Sigmoid colon (tissue), 7 donors: ENCODE measurements around the gene PSG5. TPM values are rescaled to one million over a fixed set of nuclear protein-coding genes. Genes with fewer than 3 reads are reported as not detected.
"Not testable (repeated sequence)": the region's sequence is repeated elsewhere in the genome, so short reads cannot be mapped to it uniquely, and the experiment has no call there.

Experiments used
- DNase-seq: peaks from one replicate; pipeline ENCODE4 v3.0.0-alpha.2; 2019
- H3K27ac ChIP-seq, 4 donors: fragments of 200-600 bp; sonication (generic); one replicate each; pipeline ENCODE4 v1.5.1; 2016 to 2019; ENCODE audit warnings: mild to moderate bottlenecking in 1 of 4
- H3K27me3 ChIP-seq, 3 donors: fragments of 200-600 bp; sonication (generic); one replicate each; pipeline ENCODE4 v1.5.1; 2019; ENCODE audit warnings: mild to moderate bottlenecking in 1 of 3
- H3K36me3 ChIP-seq, 4 donors: fragments of 200-600 bp; sonication (generic); one replicate each; pipeline ENCODE4 v1.5.1; 2016 to 2019
- H3K4me1 ChIP-seq, 4 donors: fragments of 200-600 bp; sonication (generic); one replicate each; pipeline ENCODE4 v1.5.1; 2017 to 2019
- H3K4me3 ChIP-seq, 4 donors: fragments of 200-600 bp; sonication (generic); one replicate each; pipeline ENCODE4 v1.5.1; 2017 to 2019; ENCODE audit warnings: mild to moderate bottlenecking in 2 of 4, moderate library complexity in 1 of 4
- H3K9me3 ChIP-seq, 4 donors: fragments of 200-600 bp in 3 of 4; sonication (generic) in 3 of 4; one replicate each; pipeline versions ENCODE4 v1.5.1 to v1.6.1; 2013 to 2019
- CTCF ChIP-seq, 4 experiments: fragments of 450-650 bp in 3 of 4; fragments of 200-600 bp in 1 of 4; IDR thresholded peaks; one replicate each; pipeline ENCODE4 v1.5.1; 2016 to 2019; ENCODE audit warnings: antibody characterized with exemption in 4 of 4, mild to moderate bottlenecking in 3 of 4, moderate library complexity in 2 of 4
- EP300 ChIP-seq, 4 donors: sonication (generic); formaldehyde crosslinking; IDR thresholded peaks; one replicate each; pipeline ENCODE4 v1.6.1; 2017; ENCODE audit warnings: antibody characterized with exemption in 4 of 4
- POLR2A ChIP-seq, 2 donors: fragments of 450-650 bp; IDR thresholded peaks; one replicate each; pipeline ENCODE4 v1.6.1; 2016; ENCODE audit warnings: antibody characterized with exemption in 2 of 2, mild to moderate bottlenecking in 2 of 2, moderate library complexity in 2 of 2
- POLR2AphosphoS5 ChIP-seq, 4 donors: sonication (generic); formaldehyde crosslinking; IDR thresholded peaks; one replicate each; pipeline ENCODE4 v1.6.1; 2017; ENCODE audit warnings: antibody characterized with exemption in 4 of 4
- WGBS, 2 donors: extraction: QIAGEN DNeasy Blood & Tissue Kit; methylation state at CpG; one replicate each; pipeline ENCODE4 v1.1.7; 2013; 5-methylcytosine and 5-hydroxymethylcytosine counted together
- intact Hi-C: fragments of 100-400 bp; cut with DNase I; formaldehyde crosslinking; loops from one replicate; pipeline ENCODE4 v1.15.1; 2023
- polyA plus RNA-seq, 3 donors: library from polyadenylated mRNA; stranded (reverse); fragments of 200-250 nt; gene quantifications; one replicate each; pipeline ENCODE4 v1.2.3, GENCODE V29; 2013
- total RNA-seq, 4 donors: library from RNA; depleted of rRNA; stranded (reverse); fragments of >200 nt; gene quantifications; one replicate each; pipeline ENCODE4 v1.1.0, GENCODE V29; 2016
- donor health status: healthy with polysubstance abuse.
- donor health status: Bipolar disorder and iron deficiency.
- donor health status: healthy.

The PSG5 gene
- total and polyA plus RNA-seq, 7 donors = not detected

- H3K9me3 ChIP-seq = no peaks in the 10 kb centered on the region
- H3K36me3 ChIP-seq = no peaks in the 10 kb centered on the region
- H3K27me3 ChIP-seq = no peaks in the 10 kb centered on the region
- H3K4me1 ChIP-seq = no peaks in the 10 kb centered on the region
- intact Hi-C loops = no loop called here
- DNase-seq = no peak
- no peak overlapping the region for H3K4me3 ChIP-seq
- no peak for TF ChIP-seq CTCF (IDR thresholded peaks at IDR 0.05)
- TF ChIP-seq EP300 (IDR thresholded peaks at IDR 0.05) = no peak
- no peak for TF ChIP-seq POLR2AphosphoS5 (IDR thresholded peaks at IDR 0.05)
- no peak for TF ChIP-seq POLR2A (IDR thresholded peaks at IDR 0.05)
- H3K27ac ChIP-seq = no peak overlapping the region
- 79 to 80% methylated on average over 4 of the region's 4 CpGs for WGBS, 2 donors
These were observed 34.1 kb downstream of the PSG5 start for GRCh38 chr19:43152214-43152613.

GRCh38 chr19:43149788-43150187, 36.5 kb downstream of the PSG5 start:
- H3K4me3 ChIP-seq, H3K36me3 ChIP-seq, intact Hi-C loops, H3K9me3 ChIP-seq, H3K4me1 ChIP-seq, DNase-seq, H3K27me3 ChIP-seq, H3K27ac ChIP-seq: not testable (repeated sequence)
- WGBS, 2 donors = 75 to 78% methylated on average over 7 of the region's 7 CpGs

- no peaks in the 10 kb centered on the region for H3K36me3 ChIP-seq
- TF ChIP-seq EP300 (IDR thresholded peaks at IDR 0.05) = no peak
- TF ChIP-seq POLR2AphosphoS5 (IDR thresholded peaks at IDR 0.05) = no peak
- TF ChIP-seq CTCF (IDR thresholded peaks at IDR 0.05) = no peak
- no peak for TF ChIP-seq POLR2A (IDR thresholded peaks at IDR 0.05)
- DNase-seq = no peak
- H3K27ac ChIP-seq = no peak overlapping the region
- WGBS, 2 donors = 77 to 79% methylated on average over 1 of the region's 1 CpG
- no peaks in the 10 kb centered on the region for H3K27me3 ChIP-seq
- H3K9me3 ChIP-seq = no peaks in the 10 kb centered on the region
- no peaks in the 10 kb centered on the region for H3K4me1 ChIP-seq
- H3K4me3 ChIP-seq = no peak overlapping the region
- intact Hi-C loops = no loop called here
These were observed 38.1 kb downstream of the PSG5 start for GRCh38 chr19:43148233-43148632.

- H3K4me1 ChIP-seq, DNase-seq, H3K4me3 ChIP-seq, H3K27me3 ChIP-seq, H3K36me3 ChIP-seq, H3K9me3 ChIP-seq, intact Hi-C loops, H3K27ac ChIP-seq: not testable (repeated sequence)
- whole genome bisulfite sequencing, 2 donors = 79% methylated on average over 1 of the region's 1 CpG
These were observed 44.6 kb downstream of the PSG5 start for GRCh38 chr19:43141763-43142162.

- intact Hi-C loops = no loop called here
These were observed 53.6 kb downstream of the PSG5 start for GRCh38 chr19:43132696-43133095.

GRCh38 chr19:43131281-43131842, 55.0 kb downstream of the PSG5 start:
- 33 to 58% methylated on average over 8 of the region's 8 CpGs for WGBS, 2 donors
- DNase-seq = not testable (repeated sequence)

More at GRCh38 chr19:43132696-43133095, 53.6 kb downstream of the PSG5 start:
- Histone ChIP-seq H3K36me3 (no peaks in the 10 kb centered on the region), H3K27ac (no peak overlapping the region), H3K4me1 (peaks cover 0 to under 1% (median 0%) of the 10 kb centered on the region in 4 donors), H3K27me3 (no peaks in the 10 kb centered on the region), H3K4me3 (no peak overlapping the region), H3K9me3 (no peaks in the 10 kb centered on the region)
- 50 to 88% methylated on average over 6 of the region's 6 CpGs for WGBS, 2 donors
- TF ChIP-seq POLR2AphosphoS5 (IDR thresholded peaks at IDR 0.05) = no peak
- no peak for TF ChIP-seq EP300 (IDR thresholded peaks at IDR 0.05)
- no peak for TF ChIP-seq POLR2A (IDR thresholded peaks at IDR 0.05)
- no peak for TF ChIP-seq CTCF (IDR thresholded peaks at IDR 0.05)
- no peak for DNase-seq

GRCh38 chr19:43129197-43129596, 57.1 kb downstream of the PSG5 start:
- H3K4me3 ChIP-seq, H3K27ac ChIP-seq, DNase-seq, H3K9me3 ChIP-seq, H3K27me3 ChIP-seq, H3K36me3 ChIP-seq, intact Hi-C loops: not testable (repeated sequence)
- 81 to 86% methylated on average over 7 of the region's 7 CpGs for WGBS, 2 donors
- peaks cover 0 to 11% (median 5%) of the 10 kb centered on the region in 4 donors for H3K4me1 ChIP-seq

More at GRCh38 chr19:43131281-43131842, 55.0 kb downstream of the PSG5 start:
- H3K27ac ChIP-seq, intact Hi-C loops, H3K4me3 ChIP-seq, H3K9me3 ChIP-seq, H3K27me3 ChIP-seq, H3K36me3 ChIP-seq: not testable (repeated sequence)
- H3K4me1 ChIP-seq = peaks cover 0 to 11% (median 5%) of the 10 kb centered on the region in 4 donors

- H3K9me3 ChIP-seq, DNase-seq, H3K27me3 ChIP-seq, H3K4me3 ChIP-seq, intact Hi-C loops, H3K36me3 ChIP-seq, H3K27ac ChIP-seq: not testable (repeated sequence)
- peaks cover 0 to 11% (median 5%) of the 10 kb centered on the region in 4 donors for H3K4me1 ChIP-seq
- 60 to 69% methylated on average over 3 of the region's 3 CpGs for WGBS, 2 donors
These were observed 59.0 kb downstream of the PSG5 start for GRCh38 chr19:43127336-43127735.
